Posterior cingulate gyrus (tissue), 11 donors: Measurements from ENCODE around the gene CUBN.

ENCODE experiments used
- DNase-seq, 10 donors: peaks; one replicate each; pipeline versions ENCODE4 v3.0.0 to v3.0.0-alpha.2; 2020 to 2021; ENCODE audit warnings: mixed read lengths in 3 of 10
- intact Hi-C: fragments of 100-400 bp; cut with DNase I; formaldehyde crosslinking; loops from one replicate; pipeline ENCODE4 v1.15.1; 2023

The CUBN gene

GRCh38 chr10:16964576-16965343 is 164.9 kb downstream of the CUBN start:
- intact Hi-C loops, result no loop called here

DNA sequence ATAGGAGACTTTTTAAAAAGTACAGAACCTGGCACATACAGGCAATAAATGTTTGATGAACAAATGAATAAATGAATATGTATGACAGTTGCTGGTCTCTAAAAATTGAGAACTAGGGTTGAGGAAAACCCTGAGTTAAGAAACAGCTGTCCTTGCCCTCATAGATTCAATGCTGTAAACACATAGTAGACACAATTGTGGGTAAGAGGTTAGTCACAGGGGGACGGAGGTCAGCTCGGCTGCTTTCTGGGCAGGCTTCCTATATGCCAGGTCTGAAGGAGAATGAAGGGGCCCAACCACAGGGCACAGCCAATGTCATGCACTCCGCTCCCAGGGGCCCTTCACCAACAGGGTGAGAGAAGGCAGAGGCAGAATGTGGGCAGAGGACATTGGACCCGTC is 169.1 kb downstream of the CUBN start:
- DNase-seq, result no peak
- intact Hi-C loops, result no loop called here

More at GRCh38 chr10:16964576-16965343, 164.9 kb downstream of the CUBN start:
- DNase-seq, result no peak

- intact Hi-C loops, result no loop called here
- no peak for DNase-seq
Observed at GRCh38 chr10:16957038-16957437, 172.6 kb downstream of the CUBN start.

GRCh38 chr10:16954280-16955030 is 175.2 kb downstream of the CUBN start:
- no peak for DNase-seq
- intact Hi-C loops, result no loop called here

GRCh38 chr10:16953270-16953669 is 176.3 kb downstream of the CUBN start:
- intact Hi-C loops, result no loop called here
- no peak for DNase-seq

DNA sequence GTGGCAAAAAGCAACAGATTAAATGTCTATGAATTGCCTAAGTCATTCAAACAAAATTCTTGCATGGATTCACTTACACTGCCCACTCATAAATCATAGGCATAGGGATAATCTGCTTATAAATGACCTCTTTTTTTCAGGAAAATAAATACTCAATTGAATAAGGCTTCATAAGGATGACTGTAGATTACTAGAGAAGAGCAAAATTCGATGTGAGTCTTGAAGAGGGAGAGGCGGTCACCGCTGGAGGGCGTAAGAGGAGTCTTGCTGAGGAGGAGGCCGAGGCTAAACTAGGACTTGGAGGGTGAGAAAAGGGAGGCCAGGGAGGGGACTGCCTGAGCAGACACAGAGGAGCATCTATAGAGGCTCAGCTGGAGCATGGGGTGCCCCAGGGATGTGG is 177.0 kb downstream of the CUBN start:
- intact Hi-C loops, result no loop called here
- no peak for DNase-seq

- DNase-seq, result no peak
- intact Hi-C loops, result no loop called here
Observed at GRCh38 chr10:16952080-16952479, 177.5 kb downstream of the CUBN start.

DNA sequence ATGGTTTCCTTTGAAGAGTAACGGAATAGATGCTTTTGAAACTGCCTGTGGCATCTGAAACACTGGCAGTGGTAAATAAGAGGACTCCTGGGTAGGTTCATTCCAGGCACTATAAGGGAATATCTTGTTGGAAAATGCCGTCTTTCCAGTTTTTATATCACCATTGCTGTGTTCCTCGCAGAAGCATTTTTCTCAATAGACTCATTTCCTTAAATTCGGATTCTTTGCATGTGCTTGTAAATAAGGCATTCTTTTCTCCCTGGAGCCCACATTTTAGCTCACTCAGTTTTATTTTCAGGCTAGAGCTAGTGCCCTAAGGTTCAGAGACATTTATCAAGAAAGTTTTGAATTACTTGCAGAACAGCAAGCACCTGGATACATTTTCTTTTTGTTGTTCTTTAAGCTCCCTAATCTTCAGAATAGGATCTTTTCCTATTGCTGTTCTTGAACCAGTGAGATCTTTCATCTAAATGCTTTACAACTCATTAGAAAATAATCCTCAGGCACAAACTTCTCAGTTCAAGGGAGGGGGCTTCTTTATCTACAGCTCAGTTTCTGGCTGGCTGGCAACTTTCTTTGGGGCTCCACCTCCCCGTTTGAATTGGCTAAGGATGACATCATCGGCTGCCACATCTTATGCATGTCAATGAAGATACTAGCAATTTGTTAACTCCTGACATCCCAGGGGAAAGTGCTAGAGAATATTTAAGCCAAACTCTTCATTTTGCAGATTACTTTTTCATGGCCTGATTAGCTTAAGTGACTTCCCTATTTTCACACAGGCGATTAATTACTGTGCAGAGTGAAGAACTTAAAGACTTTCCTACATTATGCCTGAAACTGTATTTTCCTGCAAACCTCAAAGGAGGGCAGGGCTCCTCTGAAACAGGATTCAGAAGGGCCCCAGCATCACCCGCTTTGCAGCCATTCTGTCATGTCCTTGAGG is 178.7 kb downstream of the CUBN start:
- intact Hi-C loops, result no loop called here
- peak in 4 of 10 donors; percentile 11 to 85 (median 11) for DNase-seq

DNA sequence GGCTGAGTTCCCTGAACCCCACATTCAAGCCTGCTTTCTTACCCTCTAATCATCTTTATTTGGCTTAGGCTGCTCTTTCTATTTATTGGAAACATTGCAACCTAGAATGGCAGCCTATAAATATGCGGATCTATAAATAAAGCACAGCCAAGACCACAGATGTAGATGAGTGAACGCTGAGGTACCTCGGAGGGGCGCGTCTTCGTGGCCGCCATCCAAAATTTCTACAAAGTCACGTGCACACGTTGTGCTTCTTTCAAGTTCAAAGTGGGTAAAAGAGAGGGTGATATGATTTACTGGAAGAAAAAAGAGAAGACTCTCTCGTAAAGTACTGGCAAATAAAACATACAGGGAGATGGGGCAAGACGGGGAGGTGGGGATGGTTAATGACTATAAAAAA is 179.8 kb downstream of the CUBN start:
- intact Hi-C loops, result no loop called here

GRCh38 chr10:16948361-16948760 is 181.2 kb downstream of the CUBN start:
- DNase-seq, result no peak
- intact Hi-C loops, result no loop called here

More for the DNA sequence above, 179.8 kb downstream of the CUBN start:
- no peak for DNase-seq

DNA sequence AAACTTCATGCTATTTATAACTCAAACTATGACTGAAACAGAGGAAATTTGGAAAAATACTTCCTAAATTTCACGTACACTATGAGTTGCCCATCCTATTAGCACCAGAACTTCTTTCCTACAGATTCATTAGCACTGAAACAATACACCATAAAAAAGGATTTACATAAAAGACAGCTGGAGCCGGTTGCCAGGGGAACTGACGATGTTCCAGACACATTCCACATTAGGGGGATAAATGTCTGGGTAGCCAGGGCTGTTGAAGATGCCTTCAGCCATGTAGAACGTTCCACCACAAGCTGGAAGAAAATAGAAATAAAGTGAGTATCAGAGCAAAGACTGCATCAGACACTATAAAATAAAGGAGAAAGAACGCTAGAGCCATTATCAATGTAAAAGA is 182.5 kb downstream of the CUBN start:
- intact Hi-C loops, result no loop called here
- no peak for DNase-seq

GRCh38 chr10:16945593-16945992 is 184.0 kb downstream of the CUBN start:
- no peak for DNase-seq
- intact Hi-C loops, result no loop called here

DNA sequence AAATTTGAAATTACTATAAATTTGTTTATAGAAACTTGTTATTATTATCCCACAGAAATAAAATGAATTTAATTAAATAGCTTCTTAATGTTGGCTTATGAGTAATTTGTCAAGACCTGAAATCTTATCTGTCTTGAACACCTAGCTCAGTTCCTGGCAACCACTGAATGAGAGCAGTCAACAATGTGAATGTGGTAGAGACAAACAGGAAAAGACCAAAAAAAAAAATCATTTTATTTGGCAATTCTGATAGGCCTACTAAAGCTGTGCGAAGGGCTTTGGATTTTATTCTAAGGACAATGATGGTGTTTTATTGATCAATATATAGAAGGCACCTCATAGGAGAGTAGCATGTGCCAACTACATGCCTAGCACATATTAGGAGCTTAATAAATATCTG is 184.6 kb downstream of the CUBN start:
- no peak for DNase-seq
- intact Hi-C loops, result no loop called here

DNA sequence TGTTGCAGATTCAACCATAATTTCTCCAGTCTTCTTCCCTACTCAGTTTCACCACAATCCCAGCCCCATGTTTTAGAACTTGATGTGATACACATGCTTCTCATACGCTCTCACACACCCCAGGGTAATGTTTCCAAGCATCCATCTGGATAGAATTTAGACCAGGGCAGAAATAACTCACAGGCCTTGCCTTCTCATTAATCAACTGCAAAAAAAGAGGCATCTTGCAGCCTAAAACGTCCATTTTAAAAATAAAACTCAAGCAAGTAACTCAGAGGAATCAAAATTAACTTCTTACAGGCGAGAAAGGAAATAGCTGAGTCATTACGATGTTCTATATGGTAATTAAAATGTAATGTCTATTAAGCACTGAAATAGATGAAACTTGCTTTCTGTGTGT is 185.2 kb downstream of the CUBN start:
- no peak for DNase-seq
- intact Hi-C loops, result no loop called here

- intact Hi-C loops, result no loop called here
- DNase-seq, result no peak
Observed at GRCh38 chr10:16943295-16944285, 186.0 kb downstream of the CUBN start.

GRCh38 chr10:16942381-16943078 is 187.1 kb downstream of the CUBN start:
- intact Hi-C loops, result no loop called here
- DNase-seq, result no peak

DNA sequence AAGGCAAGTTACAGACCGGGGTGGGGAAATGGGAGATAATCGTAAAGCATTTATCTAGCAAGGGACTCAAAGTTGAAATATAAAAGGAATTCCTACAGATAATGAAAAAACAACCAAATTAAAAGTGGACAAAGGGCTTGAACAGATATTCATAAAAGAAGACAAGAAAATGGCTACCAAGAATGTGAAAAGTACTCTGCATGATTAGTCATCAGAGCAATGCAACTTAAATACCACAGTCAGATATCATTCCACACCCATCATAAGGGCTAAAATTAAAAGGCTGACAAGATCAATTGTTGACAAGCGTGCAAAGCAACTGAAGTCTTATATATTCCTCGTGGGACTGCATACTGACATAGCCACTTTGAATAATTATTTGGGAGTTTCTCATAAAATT is 187.7 kb downstream of the CUBN start:
- no peak for DNase-seq

DNA sequence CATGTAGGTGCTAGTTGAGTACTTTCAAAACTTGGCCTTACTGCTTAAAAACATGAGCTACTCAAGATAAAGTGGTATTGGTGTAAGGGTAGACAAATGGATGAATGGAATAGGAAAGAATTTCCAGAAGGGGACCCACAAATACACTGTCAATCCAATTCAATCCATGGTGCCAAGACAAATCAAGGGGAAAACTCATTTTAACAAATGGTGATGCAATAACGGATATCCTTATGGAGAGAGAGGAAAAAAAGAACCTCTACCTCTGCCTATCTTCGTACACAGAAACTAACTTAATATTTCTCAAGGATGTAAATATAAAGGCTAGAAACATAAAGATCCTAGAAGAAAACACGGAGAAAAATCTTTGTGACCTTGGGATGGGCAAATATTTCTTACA is 188.5 kb downstream of the CUBN start:
- no peak for DNase-seq
- intact Hi-C loops, result no loop called here

More for the DNA sequence above, 187.7 kb downstream of the CUBN start:
- intact Hi-C loops, result no loop called here

DNA sequence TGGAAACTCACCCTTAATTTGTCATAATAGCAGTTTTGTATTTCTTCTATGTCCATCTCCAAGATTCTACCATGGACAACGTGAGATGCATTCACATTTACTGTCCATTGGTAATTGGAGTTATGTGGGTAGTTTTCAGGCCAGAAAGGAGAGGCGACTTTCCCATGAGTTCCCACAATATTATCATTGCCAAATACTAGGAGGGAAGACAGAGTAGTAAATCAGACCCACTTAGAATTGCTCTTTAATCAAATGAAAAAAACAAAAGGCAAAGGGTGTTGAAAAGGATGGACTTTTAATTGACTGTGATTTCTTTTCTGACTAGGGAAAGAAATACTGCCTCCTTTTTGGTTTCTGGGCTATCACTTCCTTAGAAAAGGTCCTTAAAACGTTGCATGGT is 190.7 kb downstream of the CUBN start:
- intact Hi-C loops, result no loop called here
- DNase-seq, result no peak
